ENCODE results near the gene P4HA3.
"Not testable (repeated sequence)": the region's sequence is repeated elsewhere in the genome, so short reads cannot be mapped to it uniquely, and the experiment has no call there.

The P4HA3 gene

DNA sequence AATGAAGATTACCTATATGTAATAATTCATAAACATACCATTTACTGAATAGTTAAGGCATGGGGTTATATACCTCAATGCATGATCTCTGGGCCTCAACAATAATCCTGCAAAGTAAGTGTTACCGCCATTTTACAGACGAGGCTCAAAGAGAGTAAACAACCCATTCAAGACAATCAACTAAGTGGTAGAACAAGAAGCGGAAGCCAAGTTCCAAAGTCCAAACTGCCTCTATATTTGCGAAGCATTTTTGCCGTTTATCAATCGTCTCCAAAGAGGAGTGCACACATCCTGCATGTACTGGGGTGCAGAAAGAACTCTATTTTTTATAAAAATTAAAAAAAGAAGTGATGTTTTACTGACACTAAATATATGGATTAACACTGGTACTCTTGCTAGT, 27.5 kb upstream of the P4HA3 start (continued):
- TF ChIP-seq ZNF70 (CRISPR knock-in tag; IDR thresholded peaks at IDR 0.05) (no peak), ISL1 (CRISPR knock-in tag; IDR thresholded peaks at IDR 0.05) (no peak), ESRRG (CRISPR knock-in tag; IDR thresholded peaks at IDR 0.05) (no peak), PPARA (CRISPR knock-in tag; IDR thresholded peaks at IDR 0.05; ENCODE audit: borderline replicate concordance) (no peak), ZC3H10 (CRISPR knock-in tag; IDR thresholded peaks at IDR 0.05) (no peak)

DNA sequence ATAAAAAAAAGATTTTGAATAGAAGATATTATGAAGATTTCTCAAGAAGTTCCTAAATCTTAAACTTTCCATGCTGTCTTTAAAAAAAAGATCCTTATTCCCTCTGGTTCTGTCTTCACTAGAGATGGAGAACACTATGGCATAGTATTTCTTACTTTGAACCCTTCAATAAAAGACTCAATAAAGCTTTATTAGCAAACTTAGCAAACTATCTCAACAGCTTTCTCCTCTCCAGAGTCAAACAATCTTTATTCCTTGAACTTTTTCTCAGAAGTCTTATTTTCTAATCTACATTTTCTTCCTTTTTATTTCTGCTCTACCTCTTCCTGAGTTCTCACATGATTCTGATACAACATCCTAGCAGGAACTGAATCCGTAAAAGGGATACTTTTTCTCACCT, 21.8 kb upstream of the P4HA3 start:
- no peak for ATAC-seq

DNA sequence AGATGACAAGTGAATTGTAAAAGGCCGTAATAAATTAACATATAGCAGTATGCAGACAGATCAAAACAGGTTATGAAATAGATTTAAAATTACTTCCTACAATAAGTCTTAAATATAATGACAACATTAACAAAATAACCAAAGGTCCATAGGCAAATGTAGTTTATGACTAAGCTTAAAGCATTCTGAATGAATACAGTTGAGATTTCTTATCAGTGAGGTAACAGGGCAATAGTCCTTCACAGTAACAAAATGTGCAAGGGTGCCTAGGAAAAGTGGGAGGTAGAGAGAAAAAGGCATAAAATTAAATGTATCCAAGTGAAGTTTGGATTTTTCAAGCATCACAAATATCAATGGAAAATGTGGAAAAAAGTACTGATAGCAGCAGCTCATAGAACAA, 20.9 kb upstream of the P4HA3 start:
- ATAC-seq = no peak
- TF ChIP-seq BACH2 (CRISPR knock-in tag; IDR thresholded peaks at IDR 0.05; ENCODE audit: borderline replicate concordance) (no peak), ZNF70 (CRISPR knock-in tag; IDR thresholded peaks at IDR 0.05) (no peak), GLIS3 (CRISPR knock-in tag; IDR thresholded peaks at IDR 0.05) (no peak), PPARA (CRISPR knock-in tag; IDR thresholded peaks at IDR 0.05; ENCODE audit: borderline replicate concordance) (no peak), TCF4 (CRISPR knock-in tag; IDR thresholded peaks at IDR 0.05; ENCODE audit: borderline replicate concordance) (no peak), ZFP3 (CRISPR knock-in tag; IDR thresholded peaks at IDR 0.05) (no peak), ARNTL (CRISPR knock-in tag; IDR thresholded peaks at IDR 0.05; ENCODE audit: borderline replicate concordance, low read depth) (no peak)
- TF ChIP-seq, protein P1, sequence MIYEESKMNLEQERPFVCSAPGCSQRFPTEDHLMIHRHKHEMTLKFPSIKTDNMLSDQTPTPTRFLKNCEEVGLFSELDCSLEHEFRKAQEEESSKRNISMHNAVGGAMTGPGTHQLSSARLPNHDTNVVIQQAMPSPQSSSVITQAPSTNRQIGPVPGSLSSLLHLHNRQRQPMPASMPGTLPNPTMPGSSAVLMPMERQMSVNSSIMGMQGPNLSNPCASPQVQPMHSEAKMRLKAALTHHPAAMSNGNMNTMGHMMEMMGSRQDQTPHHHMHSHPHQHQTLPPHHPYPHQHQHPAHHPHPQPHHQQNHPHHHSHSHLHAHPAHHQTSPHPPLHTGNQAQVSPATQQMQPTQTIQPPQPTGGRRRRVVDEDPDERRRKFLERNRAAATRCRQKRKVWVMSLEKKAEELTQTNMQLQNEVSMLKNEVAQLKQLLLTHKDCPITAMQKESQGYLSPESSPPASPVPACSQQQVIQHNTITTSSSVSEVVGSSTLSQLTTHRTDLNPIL (CRISPR knock-in tag; IDR thresholded peaks at IDR 0.05; ENCODE audit: low read depth) = no peak
- TF ChIP-seq, protein P2, sequence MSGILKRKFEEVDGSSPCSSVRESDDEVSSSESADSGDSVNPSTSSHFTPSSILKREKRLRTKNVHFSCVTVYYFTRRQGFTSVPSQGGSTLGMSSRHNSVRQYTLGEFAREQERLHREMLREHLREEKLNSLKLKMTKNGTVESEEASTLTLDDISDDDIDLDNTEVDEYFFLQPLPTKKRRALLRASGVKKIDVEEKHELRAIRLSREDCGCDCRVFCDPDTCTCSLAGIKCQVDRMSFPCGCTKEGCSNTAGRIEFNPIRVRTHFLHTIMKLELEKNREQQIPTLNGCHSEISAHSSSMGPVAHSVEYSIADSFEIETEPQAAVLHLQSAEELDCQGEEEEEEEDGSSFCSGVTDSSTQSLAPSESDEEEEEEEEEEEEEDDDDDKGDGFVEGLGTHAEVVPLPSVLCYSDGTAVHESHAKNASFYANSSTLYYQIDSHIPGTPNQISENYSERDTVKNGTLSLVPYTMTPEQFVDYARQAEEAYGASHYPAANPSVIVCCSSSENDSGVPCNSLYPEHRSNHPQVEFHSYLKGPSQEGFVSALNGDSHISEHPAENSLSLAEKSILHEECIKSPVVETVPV (CRISPR knock-in tag; IDR thresholded peaks at IDR 0.05) = no peak

More for the DNA sequence above, 21.8 kb upstream of the P4HA3 start:
- no peak for TF ChIP-seq GLIS3 (CRISPR knock-in tag; IDR thresholded peaks at IDR 0.05)

DNA sequence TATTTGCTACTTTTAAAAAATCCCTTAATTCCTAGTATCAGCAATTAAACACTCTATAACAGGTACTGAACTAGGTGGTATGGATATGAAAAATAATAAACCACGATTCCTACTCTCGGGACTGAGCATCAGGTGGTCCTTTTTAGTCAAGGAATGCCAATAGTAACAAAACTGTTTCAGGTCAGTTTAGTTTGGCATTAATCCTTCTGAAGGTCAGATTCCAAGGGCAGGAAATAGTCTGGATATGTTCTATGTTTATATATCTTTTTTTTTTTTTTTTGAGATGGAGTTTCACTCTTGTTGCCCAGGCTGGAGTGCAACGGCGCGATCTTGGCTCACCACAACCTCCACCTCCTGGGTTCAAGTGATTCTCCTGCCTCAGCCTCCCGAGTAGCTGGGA, 19.6 kb upstream of the P4HA3 start:
- not testable (repeated sequence) for ATAC-seq

DNA sequence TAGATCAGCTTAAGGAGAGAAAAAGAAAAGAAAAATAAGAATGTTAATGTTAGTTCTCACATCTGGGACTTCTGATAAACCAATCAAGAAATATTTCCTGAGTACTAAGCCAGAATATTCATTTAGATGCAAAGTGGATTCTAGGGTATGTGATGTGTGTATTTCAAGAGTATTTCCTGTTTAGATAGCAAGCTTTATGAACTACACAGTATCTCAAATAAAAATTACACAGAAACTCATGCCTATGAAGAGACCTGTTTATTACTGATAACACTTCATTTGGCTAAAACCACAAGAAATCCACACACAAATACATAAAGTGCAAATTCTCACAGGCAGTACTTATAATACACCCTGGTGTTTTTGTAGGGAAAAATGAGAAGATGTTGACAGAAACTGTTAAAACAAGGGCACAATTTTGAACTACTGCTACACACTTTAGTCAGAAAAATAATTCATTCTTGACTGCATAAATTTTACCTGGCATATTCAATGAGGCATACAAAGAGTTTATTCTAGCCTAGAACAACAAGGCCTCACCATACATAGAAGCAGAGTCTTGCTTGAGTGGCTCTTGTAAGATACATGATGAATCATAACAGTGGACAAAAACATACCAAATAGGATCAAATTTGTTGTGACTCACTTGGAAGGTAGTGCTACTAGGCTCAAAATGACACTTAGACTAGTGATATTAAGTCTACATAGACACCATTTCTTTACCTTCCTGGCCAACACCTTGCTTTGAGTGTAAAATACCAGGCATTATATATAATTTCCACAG, 18.8 kb upstream of the P4HA3 start:
- TF ChIP-seq, protein P3, sequence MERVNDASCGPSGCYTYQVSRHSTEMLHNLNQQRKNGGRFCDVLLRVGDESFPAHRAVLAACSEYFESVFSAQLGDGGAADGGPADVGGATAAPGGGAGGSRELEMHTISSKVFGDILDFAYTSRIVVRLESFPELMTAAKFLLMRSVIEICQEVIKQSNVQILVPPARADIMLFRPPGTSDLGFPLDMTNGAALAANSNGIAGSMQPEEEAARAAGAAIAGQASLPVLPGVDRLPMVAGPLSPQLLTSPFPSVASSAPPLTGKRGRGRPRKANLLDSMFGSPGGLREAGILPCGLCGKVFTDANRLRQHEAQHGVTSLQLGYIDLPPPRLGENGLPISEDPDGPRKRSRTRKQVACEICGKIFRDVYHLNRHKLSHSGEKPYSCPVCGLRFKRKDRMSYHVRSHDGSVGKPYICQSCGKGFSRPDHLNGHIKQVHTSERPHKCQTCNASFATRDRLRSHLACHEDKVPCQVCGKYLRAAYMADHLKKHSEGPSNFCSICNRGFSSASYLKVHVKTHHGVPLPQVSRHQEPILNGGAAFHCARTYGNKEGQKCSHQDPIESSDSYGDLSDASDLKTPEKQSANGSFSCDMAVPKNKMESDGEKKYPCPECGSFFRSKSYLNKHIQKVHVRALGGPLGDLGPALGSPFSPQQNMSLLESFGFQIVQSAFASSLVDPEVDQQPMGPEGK (CRISPR knock-in tag; IDR thresholded peaks at IDR 0.05; ENCODE audit: borderline replicate concordance) = no peak
- TF ChIP-seq PPARA (CRISPR knock-in tag; IDR thresholded peaks at IDR 0.05; ENCODE audit: borderline replicate concordance) (no peak), SNAI2 (CRISPR knock-in tag; IDR thresholded peaks at IDR 0.05) (no peak)
- peak; percentile 74 for ATAC-seq

DNA sequence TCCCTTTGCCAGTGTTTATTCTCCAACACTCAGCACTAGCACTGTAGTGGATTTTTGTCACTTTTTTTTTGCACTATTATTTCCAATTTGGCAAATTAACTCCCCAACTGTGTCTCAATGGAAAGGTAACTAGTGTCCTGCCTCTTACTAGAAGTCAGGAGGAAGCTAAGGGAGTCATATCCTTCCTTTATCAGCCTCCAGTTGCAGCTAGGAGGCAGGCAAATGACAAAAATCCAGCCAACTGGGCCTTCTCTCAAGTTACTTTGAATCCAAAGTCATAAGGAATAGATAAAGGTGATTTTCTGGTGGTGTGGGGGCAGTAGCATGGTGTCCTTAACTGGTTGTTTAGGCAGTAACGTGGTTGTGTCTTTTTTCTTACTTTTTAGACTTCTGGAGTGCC, 15.6 kb upstream of the P4HA3 start:
- TF ChIP-seq OSR1 (CRISPR knock-in tag; IDR thresholded peaks at IDR 0.05) = no peak
- TF ChIP-seq ZNF8 (CRISPR knock-in tag; IDR thresholded peaks at IDR 0.05) = no peak
- TF ChIP-seq, protein P4, sequence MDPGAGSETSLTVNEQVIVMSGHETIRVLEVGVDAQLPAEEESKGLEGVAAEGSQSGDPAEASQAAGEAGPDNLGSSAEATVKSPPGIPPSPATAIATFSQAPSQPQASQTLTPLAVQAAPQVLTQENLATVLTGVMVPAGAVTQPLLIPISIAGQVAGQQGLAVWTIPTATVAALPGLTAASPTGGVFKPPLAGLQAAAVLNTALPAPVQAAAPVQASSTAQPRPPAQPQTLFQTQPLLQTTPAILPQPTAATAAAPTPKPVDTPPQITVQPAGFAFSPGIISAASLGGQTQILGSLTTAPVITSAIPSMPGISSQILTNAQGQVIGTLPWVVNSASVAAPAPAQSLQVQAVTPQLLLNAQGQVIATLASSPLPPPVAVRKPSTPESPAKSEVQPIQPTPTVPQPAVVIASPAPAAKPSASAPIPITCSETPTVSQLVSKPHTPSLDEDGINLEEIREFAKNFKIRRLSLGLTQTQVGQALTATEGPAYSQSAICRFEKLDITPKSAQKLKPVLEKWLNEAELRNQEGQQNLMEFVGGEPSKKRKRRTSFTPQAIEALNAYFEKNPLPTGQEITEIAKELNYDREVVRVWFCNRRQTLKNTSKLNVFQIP (CRISPR knock-in tag; IDR thresholded peaks at IDR 0.05; ENCODE audit: borderline replicate concordance, low read depth) = no peak
- TF ChIP-seq, protein P1 (CRISPR knock-in tag; IDR thresholded peaks at IDR 0.05; ENCODE audit: low read depth) = no peak
- TF ChIP-seq ZFP3 (CRISPR knock-in tag; IDR thresholded peaks at IDR 0.05) = no peak
- TF ChIP-seq ARNTL (CRISPR knock-in tag; IDR thresholded peaks at IDR 0.05; ENCODE audit: borderline replicate concordance, low read depth) = no peak
- TF ChIP-seq, protein P2 (CRISPR knock-in tag; IDR thresholded peaks at IDR 0.05) = no peak
- TF ChIP-seq TCF4 (CRISPR knock-in tag; IDR thresholded peaks at IDR 0.05; ENCODE audit: borderline replicate concordance) = no peak
- no peak for TF ChIP-seq ISL1 (CRISPR knock-in tag; IDR thresholded peaks at IDR 0.05)
- no peak for TF ChIP-seq ZNF565 (CRISPR knock-in tag; conservative IDR thresholded peaks at IDR 0.05; ENCODE audit: low read depth)
- no peak for TF ChIP-seq CSDC2 (CRISPR knock-in tag; IDR thresholded peaks at IDR 0.05)
- TF ChIP-seq TOX (CRISPR knock-in tag; IDR thresholded peaks at IDR 0.05; ENCODE audit: borderline replicate concordance) = no peak
- no peak for TF ChIP-seq SNAI2 (CRISPR knock-in tag; IDR thresholded peaks at IDR 0.05)
- ATAC-seq = no peak
